ENCODE results near the gene TTC13. TPM values are rescaled to one million over a fixed set of nuclear protein-coding genes. Genes with fewer than 3 reads are reported as not detected.

TTC13 gene
- polyA plus RNA-seq, 3 donors, result 9.2 to 24.4 (median 10.8) TPM

DNA sequence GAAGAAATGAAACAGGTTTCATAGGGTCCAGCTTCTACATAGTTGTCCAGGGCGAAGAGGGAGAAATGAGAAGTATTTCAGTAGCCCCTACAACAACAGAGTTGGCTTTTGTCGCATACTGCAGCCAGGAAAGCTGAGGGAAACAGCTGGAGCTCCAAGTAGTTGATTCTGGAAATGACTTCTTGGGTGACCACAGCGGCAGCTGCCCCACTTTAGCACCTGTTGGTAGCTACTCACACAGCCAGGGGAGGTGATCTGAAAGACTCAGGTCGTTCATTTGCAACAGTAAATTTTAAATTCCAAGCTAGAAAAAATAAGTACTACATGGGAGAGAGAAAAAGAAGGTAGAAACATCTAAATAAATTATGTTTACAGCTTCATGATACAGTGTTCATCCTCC is 2.3 kb downstream of the TTC13 start:
- no peak overlapping the region for H3K4me3 Mint-ChIP-seq
- TF ChIP-seq, protein P1, sequence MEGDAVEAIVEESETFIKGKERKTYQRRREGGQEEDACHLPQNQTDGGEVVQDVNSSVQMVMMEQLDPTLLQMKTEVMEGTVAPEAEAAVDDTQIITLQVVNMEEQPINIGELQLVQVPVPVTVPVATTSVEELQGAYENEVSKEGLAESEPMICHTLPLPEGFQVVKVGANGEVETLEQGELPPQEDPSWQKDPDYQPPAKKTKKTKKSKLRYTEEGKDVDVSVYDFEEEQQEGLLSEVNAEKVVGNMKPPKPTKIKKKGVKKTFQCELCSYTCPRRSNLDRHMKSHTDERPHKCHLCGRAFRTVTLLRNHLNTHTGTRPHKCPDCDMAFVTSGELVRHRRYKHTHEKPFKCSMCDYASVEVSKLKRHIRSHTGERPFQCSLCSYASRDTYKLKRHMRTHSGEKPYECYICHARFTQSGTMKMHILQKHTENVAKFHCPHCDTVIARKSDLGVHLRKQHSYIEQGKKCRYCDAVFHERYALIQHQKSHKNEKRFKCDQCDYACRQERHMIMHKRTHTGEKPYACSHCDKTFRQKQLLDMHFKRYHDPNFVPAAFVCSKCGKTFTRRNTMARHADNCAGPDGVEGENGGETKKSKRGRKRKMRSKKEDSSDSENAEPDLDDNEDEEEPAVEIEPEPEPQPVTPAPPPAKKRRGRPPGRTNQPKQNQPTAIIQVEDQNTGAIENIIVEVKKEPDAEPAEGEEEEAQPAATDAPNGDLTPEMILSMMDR (IDR thresholded peaks at IDR 0.05), result no peak
- Histone ChIP-seq H3K79me2 (ENCODE audit: insufficient read depth, low read length) (peaks cover 65% of the 10 kb centered on the region), H2AFZ (ENCODE audit: insufficient read depth, low read depth, low read length, poor library complexity, severe bottlenecking) (no peak overlapping the region), H3K9ac (ENCODE audit: insufficient read depth, low read length, poor library complexity, severe bottlenecking) (no peak overlapping the region), H3K4me1 (ENCODE audit: control insufficient read depth in 1 of 2, insufficient read depth in 2 of 2, low read length in 2 of 2) (peaks cover 53 to 56% of the 10 kb centered on the region in 2 donors), H3K27ac (ENCODE audit: low read depth in 1 of 2, low read length in 2 of 2) (peak overlapping the region in 1 of 2 donors; percentile 76), H3K27me3 (ENCODE audit: control insufficient read depth in 2 of 2, insufficient read depth in 2 of 2, low read length in 2 of 2) (no peaks in the 10 kb centered on the region), H3K4me3 (replicated peaks in 1 of 3; ENCODE audit: low read depth in 2 of 3, low read length in 3 of 3) (no peak overlapping the region), H4K20me1 (ENCODE audit: insufficient read depth, low read length) (peaks cover 7% of the 10 kb centered on the region), H3K4me2 (replicated peaks; ENCODE audit: extremely low read depth, low read length, poor library complexity, severe bottlenecking) (no peak overlapping the region), H3K36me3 (replicated peaks in 1 of 2; ENCODE audit: control insufficient read depth in 1 of 2, insufficient read depth in 2 of 2, low read length in 2 of 2) (peaks cover 0 to 10% of the 10 kb centered on the region in 2 donors), H3K9me3 (replicated peaks in 1 of 2; ENCODE audit: control insufficient read depth in 1 of 2, insufficient read depth in 1 of 2, low read length in 2 of 2) (no peaks in the 10 kb centered on the region)
- peaks cover 0 to 2% (median 0%) of the 10 kb centered on the region in 3 donors for H3K27me3 Mint-ChIP-seq (ENCODE audit: low read depth in 3 of 3)
- H3K4me1 Mint-ChIP-seq, result peaks cover 44% of the 10 kb centered on the region
- H3K27ac Mint-ChIP-seq, result peak overlapping the region in 3 of 7 donors; percentile 27 to 86 (median 38)
- H3K36me3 Mint-ChIP-seq, result peaks cover 18 to 19% of the 10 kb centered on the region in 2 donors
- intact Hi-C loops (cut with micrococcal nuclease), result loop anchor here (5.0 to 10.0 kb wide), 4 partner anchors 59 to 361 kb away; partner anchors contain the start of genes C1orf198 (in 1 of the 2), EXOC8 (in 1 of the 2), FAM89A (in 1 of the 2) and SPRTN (in 1 of the 2)
- no CpG with 5 or more reads among the region's 4 CpGs for WGBS (ENCODE audit: insufficient coverage)
- no peaks in the 10 kb centered on the region for H3K9me3 Mint-ChIP-seq
- DNase-seq, result no peak

- Histone ChIP-seq H3K4me1 (ENCODE audit: control insufficient read depth in 1 of 2, insufficient read depth in 2 of 2, low read length in 2 of 2) (peaks cover 53 to 56% of the 10 kb centered on the region in 2 donors), H3K9ac (ENCODE audit: insufficient read depth, low read length, poor library complexity, severe bottlenecking) (no peak overlapping the region), H3K27ac (ENCODE audit: low read depth in 1 of 2, low read length in 2 of 2) (no peak overlapping the region), H2AFZ (ENCODE audit: insufficient read depth, low read depth, low read length, poor library complexity, severe bottlenecking) (no peak overlapping the region), H3K27me3 (ENCODE audit: control insufficient read depth in 2 of 2, insufficient read depth in 2 of 2, low read length in 2 of 2) (no peaks in the 10 kb centered on the region), H3K79me2 (ENCODE audit: insufficient read depth, low read length) (peaks cover 66% of the 10 kb centered on the region), H3K9me3 (replicated peaks in 1 of 2; ENCODE audit: control insufficient read depth in 1 of 2, insufficient read depth in 1 of 2, low read length in 2 of 2) (no peaks in the 10 kb centered on the region), H3K4me2 (replicated peaks; ENCODE audit: extremely low read depth, low read length, poor library complexity, severe bottlenecking) (no peak overlapping the region), H3K4me3 (replicated peaks in 1 of 3; ENCODE audit: low read depth in 2 of 3, low read length in 3 of 3) (no peak overlapping the region), H4K20me1 (ENCODE audit: insufficient read depth, low read length) (peaks cover 8% of the 10 kb centered on the region), H3K36me3 (replicated peaks in 1 of 2; ENCODE audit: control insufficient read depth in 1 of 2, insufficient read depth in 2 of 2, low read length in 2 of 2) (peaks cover 0 to 10% of the 10 kb centered on the region in 2 donors)
- H3K9me3 Mint-ChIP-seq, result peaks cover 0 to 2% (median 0%) of the 10 kb centered on the region in 7 donors
- intact Hi-C loops (cut with micrococcal nuclease), result loop anchor here (5.0 to 10.0 kb wide), 4 partner anchors 58 to 362 kb away; partner anchors contain the start of genes C1orf198 (in 1 of the 2), EXOC8 (in 1 of the 2), FAM89A (in 1 of the 2) and SPRTN (in 1 of the 2)
- no peak for DNase-seq
- TF ChIP-seq, protein P1 (IDR thresholded peaks at IDR 0.05), result no peak
- peaks cover 20 to 25% of the 10 kb centered on the region in 2 donors for H3K36me3 Mint-ChIP-seq
- peaks cover 44% of the 10 kb centered on the region for H3K4me1 Mint-ChIP-seq
- peak overlapping the region in 2 of 7 donors; percentile 1 to 13 for H3K27ac Mint-ChIP-seq
- peaks cover 0 to 2% (median 0%) of the 10 kb centered on the region in 3 donors for H3K27me3 Mint-ChIP-seq (ENCODE audit: low read depth in 3 of 3)
- no peak overlapping the region for H3K4me3 Mint-ChIP-seq
- WGBS (ENCODE audit: insufficient coverage), result 86% methylated on average over 3 of the region's 3 CpGs
Measured at GRCh38 chr1:230975636-230976035, 3.0 kb downstream of the TTC13 start.

Measured in CD14-positive monocyte (primary cell).